T-helper 1 cell treated with Interleukin-12 subunit alpha and Interleukin-12 subunit beta and Interleukin-4 antibody, amounts not matched to agents 30 ng/mL and 1 ng/mL, for 36 hours (primary cell): ENCODE results near the gene CBX5. TPM values are rescaled to one million over a fixed set of nuclear protein-coding genes. Genes with fewer than 3 reads are reported as not detected.
"Not testable (repeated sequence)": the region's sequence is repeated elsewhere in the genome, so short reads cannot be mapped to it uniquely, and the experiment has no call there.

ENCODE experiments used
- intact Hi-C: fragments of 100-400 bp; cut with micrococcal nuclease; formaldehyde crosslinking; loops from one replicate; pipeline ENCODE4 v1.15.1; 2024
- total RNA-seq: library from RNA; stranded (reverse); gene quantifications from 2 replicates; pipeline ENCODE4 v1.2.3, GENCODE V29; 2022

CBX5 gene
- 123 and 125 TPM in 2 replicates for total RNA-seq

GRCh38 chr12:54279632-54280467 lies at the start of gene CBX5:
TSS of gene CBX5 (minus strand) at chr12:54280122. CDS start at chr12:54257650, 22,472 bp downstream.
- intact Hi-C loops, result loop anchor here (1.0 to 5.0 kb wide), 17 partner anchors 21 to 1837 kb away; partner anchors contain the start of genes AAAS, ATP5MC2, CALCOCO1 and NCKAP1L

GRCh38 chr12:54328595-54329337 lies 48.8 kb upstream of the CBX5 start:
- intact Hi-C loops, result no loop called here

GRCh38 chr12:54325442-54326109 lies 45.7 kb upstream of the CBX5 start:
- intact Hi-C loops, result loop anchor here (1.0 to 2.0 kb wide), 6 partner anchors 31 to 598 kb away; partner anchors contain the start of genes CALCOCO1 and GPR84

GRCh38 chr12:54324617-54325441 lies 44.9 kb upstream of the CBX5 start, which contains the start of gene COPZ1:
TSS of gene COPZ1 (plus strand) at chr12:54325131. CDS start at chr12:54325164, 33 bp downstream.
- intact Hi-C loops, result loop anchor here (1.0 to 2.0 kb wide), 10 partner anchors 30 to 598 kb away; partner anchors contain the start of genes CALCOCO1, CBX5, GPR84 and HNRNPA1

DNA sequence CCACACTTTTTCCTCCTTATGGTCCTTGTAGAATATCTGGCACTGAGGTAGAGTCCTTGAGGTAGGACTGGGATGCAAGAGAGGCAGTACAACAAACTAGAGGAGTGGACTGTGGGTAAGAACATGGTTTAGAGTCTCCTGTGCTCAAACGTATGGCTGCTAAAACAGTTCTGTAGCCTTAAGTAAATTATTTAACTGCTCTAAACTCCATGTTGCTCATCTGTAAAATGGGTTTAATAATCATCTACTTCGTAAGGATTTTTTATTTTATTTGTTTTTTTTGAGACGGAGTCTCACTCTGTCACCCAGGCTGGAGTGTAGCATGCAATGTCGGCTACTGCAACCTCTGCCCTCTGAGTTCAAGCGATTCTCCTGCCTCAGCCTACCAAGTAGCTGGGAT lies 41.4 kb upstream of the CBX5 start:
- intact Hi-C loops, result no loop called here

GRCh38 chr12:54312309-54312708 lies 32.4 kb upstream of the CBX5 start:
- intact Hi-C loops, result not testable (repeated sequence)

DNA sequence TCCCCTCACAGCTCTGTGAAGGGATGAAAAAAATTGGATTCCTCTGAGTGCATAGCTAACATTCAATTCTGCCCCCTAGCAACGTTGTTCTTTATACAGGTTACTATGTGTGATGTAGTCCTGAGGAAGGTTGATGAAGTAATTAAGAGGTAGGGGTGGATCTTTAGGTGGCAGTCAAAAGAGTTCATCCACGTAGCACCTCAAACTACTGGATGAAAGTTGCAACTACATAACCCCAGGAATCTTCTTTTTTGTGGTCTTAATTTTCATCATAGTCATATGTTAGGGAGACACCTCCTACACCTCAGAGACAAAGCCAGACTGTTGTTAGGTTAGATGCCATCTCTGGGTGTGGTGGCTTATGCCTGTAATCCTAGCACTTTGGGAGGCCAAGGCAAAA lies 31.1 kb upstream of the CBX5 start:
- intact Hi-C loops, result no loop called here

DNA sequence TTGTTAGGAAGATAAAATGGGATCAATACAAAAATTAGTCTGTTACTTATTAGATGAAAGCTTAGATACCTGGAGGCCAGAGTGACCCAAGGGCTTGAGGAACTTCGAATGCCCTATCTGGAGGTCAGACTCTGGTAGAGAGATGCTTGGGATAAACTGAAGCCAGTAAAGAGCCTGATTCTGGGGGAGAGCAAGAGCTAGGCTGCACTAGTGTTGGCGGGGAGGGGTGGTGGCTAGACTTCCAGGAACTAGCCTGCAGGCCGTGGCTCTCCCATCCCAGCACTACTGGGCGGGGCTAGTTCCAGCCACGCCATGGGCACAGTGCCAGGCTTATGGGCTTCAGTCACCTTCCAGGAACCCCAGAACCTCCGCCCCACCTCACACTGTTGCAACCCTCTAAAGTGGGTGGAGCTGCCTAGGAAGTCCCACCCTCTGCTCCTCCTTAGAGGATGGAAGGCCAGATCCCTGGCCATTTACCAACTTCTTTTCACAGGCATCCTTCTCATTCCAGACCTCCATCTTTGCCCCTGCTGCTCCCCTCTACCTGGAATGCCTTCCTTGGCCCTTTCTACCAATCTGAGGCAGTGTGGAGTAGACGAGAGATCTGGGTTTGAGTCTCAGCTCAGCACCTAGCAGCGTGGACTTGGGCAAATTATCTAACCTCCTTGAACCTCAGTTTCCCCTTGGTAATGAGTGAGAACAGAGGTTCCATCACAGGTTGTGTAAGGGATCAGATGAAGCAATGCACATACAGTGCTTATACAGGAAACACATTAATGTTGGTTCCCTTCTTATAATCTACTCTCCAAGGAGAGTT lies 27.2 kb upstream of the CBX5 start:
- intact Hi-C loops, result no loop called here

DNA sequence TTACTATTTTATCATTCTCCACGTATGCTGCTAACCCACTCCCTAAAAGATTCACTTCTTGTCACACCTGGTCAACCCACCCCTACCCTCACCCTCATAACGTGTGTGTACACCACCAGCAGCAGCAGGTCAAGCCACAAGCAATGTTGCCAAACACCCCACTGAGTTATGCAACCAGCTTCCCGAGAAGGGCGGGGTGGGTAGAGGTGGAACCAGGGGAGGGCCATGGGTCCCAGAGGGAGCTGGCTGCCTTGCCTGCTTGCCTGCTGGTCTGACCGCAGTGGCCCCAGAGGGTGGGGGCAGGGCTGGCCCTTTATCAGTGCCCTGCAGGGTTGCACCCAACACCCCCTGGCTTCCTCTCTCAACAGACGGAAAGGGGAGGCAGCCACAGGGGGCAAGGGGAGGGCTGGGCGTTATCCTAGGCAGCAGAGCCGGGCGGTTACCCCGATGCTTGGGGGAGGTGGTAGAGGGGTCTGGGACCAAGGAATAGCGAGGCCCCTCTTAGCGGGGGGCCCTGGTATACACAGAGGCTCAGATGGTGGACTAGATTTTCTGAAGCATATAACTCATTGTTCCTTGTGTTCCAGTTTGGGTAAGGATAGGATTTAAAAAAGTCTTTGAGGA lies 24.4 kb upstream of the CBX5 start:
- intact Hi-C loops, result loop anchor here (5.0 kb wide), 1 partner anchor 133 kb away; no protein-coding TSS in a partner anchor

- intact Hi-C loops, result loop anchor here (5.0 kb wide), 1 partner anchor 134 kb away; no protein-coding TSS in a partner anchor
These were observed 23.7 kb upstream of the CBX5 start for GRCh38 chr12:54303640-54304039.

DNA sequence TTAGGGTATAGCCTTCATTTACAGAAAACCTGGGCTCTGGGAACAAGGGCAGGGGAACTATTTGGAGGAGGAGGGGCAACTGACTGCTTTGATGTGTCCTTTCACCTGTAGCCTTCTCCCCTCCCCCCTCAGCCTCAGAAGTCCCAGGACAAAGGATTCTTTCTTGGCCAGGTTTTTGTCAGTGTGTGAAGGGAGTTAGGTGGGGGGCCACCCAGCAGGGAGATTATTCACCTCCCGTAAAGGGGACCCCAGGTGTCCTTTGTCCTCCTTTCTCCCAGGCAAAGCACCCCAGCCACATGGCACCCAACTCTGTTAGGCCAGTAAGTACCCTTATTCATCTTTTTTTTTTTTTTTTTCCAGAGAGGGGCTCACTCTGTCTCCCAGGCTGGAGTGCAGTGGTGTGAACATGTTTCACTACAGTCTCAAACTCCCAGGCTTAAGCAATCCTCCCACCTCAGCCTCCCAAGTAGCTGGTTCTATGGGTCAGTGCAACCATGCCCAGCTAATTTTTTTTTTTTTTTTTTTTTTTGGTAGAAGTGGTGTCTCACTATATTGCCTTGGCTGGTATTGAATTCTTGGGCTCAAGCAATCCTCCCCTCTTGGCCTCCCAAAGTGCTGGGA lies 21.6 kb upstream of the CBX5 start:
- intact Hi-C loops, result loop anchor here (5.0 kb wide), 1 partner anchor 136 kb away; no protein-coding TSS in a partner anchor

GRCh38 chr12:54300732-54301427 lies 21.0 kb upstream of the CBX5 start, which contains the start of gene NFE2:
TSS of gene NFE2 (minus strand) at chr12:54301015. CDS start at chr12:54295248, 5,767 bp downstream.
- intact Hi-C loops, result loop anchor here (5.0 kb wide), 1 partner anchor 136 kb away; no protein-coding TSS in a partner anchor

GRCh38 chr12:54300225-54300731 lies 20.4 kb upstream of the CBX5 start:
- intact Hi-C loops, result loop anchor here (5.0 kb wide), 1 partner anchor 137 kb away; no protein-coding TSS in a partner anchor

GRCh38 chr12:54299515-54300224 lies 19.7 kb upstream of the CBX5 start:
- intact Hi-C loops, result loop anchor here (5.0 kb wide), 1 partner anchor 138 kb away; no protein-coding TSS in a partner anchor

DNA sequence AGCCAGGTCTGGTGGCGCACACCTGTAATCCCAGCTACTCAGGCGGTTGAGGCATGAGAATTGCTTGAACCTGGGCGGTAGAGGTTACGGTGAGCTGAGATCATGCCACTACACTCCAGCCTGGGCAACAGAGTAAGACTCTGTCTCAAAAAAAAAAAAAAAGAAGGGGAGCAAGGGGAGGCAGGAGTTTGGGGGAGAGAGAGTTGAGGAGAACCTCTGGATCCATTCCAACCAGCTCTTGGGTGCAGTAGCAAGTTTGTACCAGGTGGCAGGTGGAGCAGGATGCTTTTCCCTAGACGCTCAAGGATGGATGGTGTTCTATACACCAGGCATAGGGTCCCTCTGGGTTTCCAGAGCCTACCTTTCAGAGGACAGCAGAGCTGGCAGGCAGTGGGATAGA lies 19.0 kb upstream of the CBX5 start:
- intact Hi-C loops, result no loop called here

- intact Hi-C loops, result no loop called here
These were observed 16.6 kb upstream of the CBX5 start for GRCh38 chr12:54296393-54297099.
